Type B pancreatic cell (in vitro differentiated cells): ENCODE results near the gene KRT35. TPM values are rescaled to one million over a fixed set of nuclear protein-coding genes. Genes with fewer than 3 reads are reported as not detected.

Experiments used
- DNase-seq: peaks from one replicate; pipeline ENCODE4 v3.0.0; 2021; ENCODE audit warnings: mixed read lengths; ENCODE audit not compliant: unreplicated experiment; ENCODE audit errors: extremely low spot score
- H3K27ac Mint-ChIP-seq: 2 replicates; pipeline ENCODE4 v1.8.0; 2021; ENCODE audit warnings: mild to moderate bottlenecking, mixed read lengths
- H3K27me3 Mint-ChIP-seq: 2 replicates; pipeline ENCODE4 v1.8.0; 2021; ENCODE audit warnings: mixed read lengths
- H3K36me3 Mint-ChIP-seq: 2 replicates; pipeline ENCODE4 v1.8.0; 2021; ENCODE audit warnings: mixed read lengths
- H3K4me1 Mint-ChIP-seq: one replicate; pipeline ENCODE4 v1.8.0; 2021; ENCODE audit warnings: mixed read lengths; ENCODE audit not compliant: unreplicated experiment
- H3K4me3 Mint-ChIP-seq: 2 replicates; pipeline ENCODE4 v1.8.0; 2021; ENCODE audit warnings: mild to moderate bottlenecking, mixed read lengths
- H3K9me3 Mint-ChIP-seq: 2 replicates; pipeline ENCODE4 v1.8.0; 2021; ENCODE audit warnings: mixed read lengths
- CTCF ChIP-seq: fragments of 200-600 bp; sonication (generic); conservative IDR thresholded peaks from 2 replicates; pipeline ENCODE4 v1.5.0; 2021; ENCODE audit warnings: antibody characterized with exemption, mild to moderate bottlenecking
- total RNA-seq: library from RNA; stranded (reverse); gene quantifications from 2 replicates; pipeline ENCODE4 v1.2.1, GENCODE V29; 2021; ENCODE audit warnings: low replicate concordance

Gene KRT35
- total RNA-seq, 1 donor from 2014 or later: not detected

GRCh38 chr17:41448506-41448905 lies 32.4 kb downstream of the KRT35 start:
- TF ChIP-seq CTCF: no peak
- Mint-ChIP-seq H3K36me3 (no peaks in the 10 kb centered on the region), H3K27me3 (peaks cover 4% of the 10 kb centered on the region), H3K4me3 (no peak overlapping the region), H3K4me1 (no peaks in the 10 kb centered on the region), H3K9me3 (peaks cover 7% of the 10 kb centered on the region), H3K27ac (no peak overlapping the region)
- DNase-seq: no peak

- DNase-seq: no peak
- no peak overlapping the region for H3K27ac Mint-ChIP-seq
- no peak overlapping the region for H3K4me3 Mint-ChIP-seq
- H3K9me3 Mint-ChIP-seq: peaks cover 7% of the 10 kb centered on the region
- peaks cover 4% of the 10 kb centered on the region for H3K27me3 Mint-ChIP-seq
- H3K36me3 Mint-ChIP-seq: no peaks in the 10 kb centered on the region
- TF ChIP-seq CTCF: no peak
- no peaks in the 10 kb centered on the region for H3K4me1 Mint-ChIP-seq
Observed at GRCh38 chr17:41446806-41447205, 34.1 kb downstream of the KRT35 start.

- Mint-ChIP-seq H3K27ac (no peak overlapping the region), H3K4me1 (no peaks in the 10 kb centered on the region), H3K4me3 (no peak overlapping the region), H3K36me3 (no peaks in the 10 kb centered on the region), H3K9me3 (no peaks in the 10 kb centered on the region), H3K27me3 (no peaks in the 10 kb centered on the region)
- no peak for DNase-seq
- TF ChIP-seq CTCF: no peak
Observed at GRCh38 chr17:41444640-41445039, 36.3 kb downstream of the KRT35 start.

GRCh38 chr17:41444186-41444585 lies 36.8 kb downstream of the KRT35 start:
- no peak for TF ChIP-seq CTCF
- Mint-ChIP-seq H3K4me3 (no peak overlapping the region), H3K4me1 (no peaks in the 10 kb centered on the region), H3K36me3 (no peaks in the 10 kb centered on the region), H3K27me3 (no peaks in the 10 kb centered on the region), H3K9me3 (no peaks in the 10 kb centered on the region), H3K27ac (no peak overlapping the region)
- DNase-seq: no peak

GRCh38 chr17:41442739-41443138 lies 38.2 kb downstream of the KRT35 start:
- Mint-ChIP-seq H3K27me3 (no peaks in the 10 kb centered on the region), H3K36me3 (no peaks in the 10 kb centered on the region), H3K9me3 (no peaks in the 10 kb centered on the region), H3K4me3 (no peak overlapping the region), H3K27ac (no peak overlapping the region), H3K4me1 (no peaks in the 10 kb centered on the region)
- no peak for DNase-seq
- no peak for TF ChIP-seq CTCF

GRCh38 chr17:41440531-41441033 lies 40.4 kb downstream of the KRT35 start, which contains the start of gene KRT38:
Gene KRT38, minus strand, starts transcription at chr17:41440983. Its CDS starts 62 bp downstream, at chr17:41440921.
- H3K27ac Mint-ChIP-seq: no peak within 1 kb of the TSS

More at GRCh38 chr17:41440531-41441033, 40.4 kb downstream of the KRT35 start, which contains the start of gene KRT38:
- no peak for TF ChIP-seq CTCF
- Mint-ChIP-seq H3K4me3 (no peak within 1 kb of the TSS), H3K9me3 (no peaks in the 10 kb centered on the region), H3K36me3 (no peaks in the 10 kb centered on the region), H3K4me1 (no peaks in the 10 kb centered on the region), H3K27me3 (no peaks in the 10 kb centered on the region)
- DNase-seq: no peak
